HTR-8/SVneo (cell line): ENCODE results near the gene UBE2D1.
"Not testable (repeated sequence)": the region's sequence is repeated elsewhere in the genome, so short reads cannot be mapped to it uniquely, and the experiment has no call there.

Experiments used
- DNase-seq: peaks from one replicate; pipeline ENCODE4 v3.0.0; 2011; ENCODE audit warnings: low spot score, mixed read lengths; ENCODE audit not compliant: insufficient read length
- FAIRE-seq: peaks from 2 replicates; lab custom pipeline; 2011; peaks lifted over from hg19 to GRCh38; lab: Jason Lieb, UNC

Gene UBE2D1

GRCh38 chr10:58372607-58373441, 38.0 kb downstream of the UBE2D1 start:
- no peak for DNase-seq
- no peak for FAIRE-seq

GRCh38 chr10:58373442-58373827, 38.6 kb downstream of the UBE2D1 start:
- FAIRE-seq (no peak), DNase-seq (no peak)

DNA sequence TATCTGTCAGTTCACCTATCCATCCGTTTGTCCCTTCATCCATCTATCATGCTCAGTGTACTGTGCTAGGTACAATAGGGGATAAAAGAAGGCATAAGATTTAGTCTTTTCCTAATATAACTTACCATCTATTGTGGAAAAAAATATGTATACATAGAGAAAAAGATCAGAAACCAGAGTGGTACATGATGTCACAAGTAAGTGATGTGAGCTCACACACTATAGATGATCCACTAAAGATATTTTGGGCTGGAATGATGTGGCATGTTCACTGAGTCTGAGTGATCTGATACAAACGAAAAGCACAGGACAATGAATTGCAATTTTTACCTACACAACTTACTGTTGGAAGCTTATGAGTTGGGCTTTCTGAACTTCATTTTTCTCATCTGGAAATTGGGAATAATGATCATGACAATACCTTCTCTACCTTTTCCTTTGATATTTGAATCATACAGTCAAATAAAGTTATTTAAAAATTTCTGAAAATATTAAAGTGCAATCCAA, 47.7 kb downstream of the UBE2D1 start:
- DNase-seq (no peak), FAIRE-seq (no peak)

- no peak for FAIRE-seq
- no peak for DNase-seq
Measured at GRCh38 chr10:58384095-58384494, 49.3 kb downstream of the UBE2D1 start.

- DNase-seq, result no peak
Measured at GRCh38 chr10:58384544-58384998, 49.8 kb downstream of the UBE2D1 start.

DNA sequence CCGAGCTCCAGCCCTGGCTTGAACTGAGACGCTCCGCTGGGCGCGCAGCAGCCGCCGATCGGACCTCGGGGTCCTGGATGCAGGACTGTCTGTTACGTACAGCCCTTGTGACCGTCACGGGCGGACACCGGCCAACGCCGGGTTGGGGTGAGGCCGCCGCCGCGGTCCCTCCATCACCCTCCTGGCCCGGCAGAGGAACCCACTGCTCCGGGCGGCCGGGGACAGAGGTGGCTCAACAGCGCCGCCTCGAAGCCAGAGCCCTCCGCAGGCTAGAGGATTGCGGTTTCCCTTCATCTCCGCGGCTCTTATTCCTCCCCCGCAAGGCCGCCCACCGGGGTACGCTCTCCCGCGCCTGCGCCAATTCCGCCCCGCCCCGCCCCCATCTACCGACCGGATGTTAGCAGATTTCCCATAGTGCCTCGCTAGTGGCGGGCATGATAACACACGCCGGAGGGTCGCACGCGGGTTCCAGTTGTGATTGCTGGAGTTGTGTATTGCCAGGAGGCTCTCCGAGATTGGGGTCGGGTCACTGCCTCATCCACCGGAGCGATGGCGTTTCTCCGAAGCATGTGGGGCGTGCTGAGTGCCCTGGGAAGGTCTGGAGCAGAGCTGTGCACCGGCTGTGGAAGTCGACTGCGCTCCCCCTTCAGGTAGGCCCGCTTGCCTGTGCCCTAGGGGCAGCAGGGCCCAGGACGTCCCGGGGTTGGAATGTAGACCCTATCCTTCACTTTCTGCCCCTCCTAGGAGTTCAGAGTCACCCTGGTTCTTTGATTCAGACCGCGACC, 50.4 kb downstream of the UBE2D1 start, which contains the start of gene TFAM:
Gene TFAM (plus strand): TSS at position 412 of the 785 bp plus-strand sequence. CDS start 138 bp downstream, at position 550.
- FAIRE-seq (peak; percentile 77), DNase-seq (peak; percentile 84)

More at GRCh38 chr10:58384544-58384998, 49.8 kb downstream of the UBE2D1 start:
- FAIRE-seq, result no peak

GRCh38 chr10:58385784-58386112, 50.9 kb downstream of the UBE2D1 start:
- DNase-seq (peak; percentile 17), FAIRE-seq (no peak)

DNA sequence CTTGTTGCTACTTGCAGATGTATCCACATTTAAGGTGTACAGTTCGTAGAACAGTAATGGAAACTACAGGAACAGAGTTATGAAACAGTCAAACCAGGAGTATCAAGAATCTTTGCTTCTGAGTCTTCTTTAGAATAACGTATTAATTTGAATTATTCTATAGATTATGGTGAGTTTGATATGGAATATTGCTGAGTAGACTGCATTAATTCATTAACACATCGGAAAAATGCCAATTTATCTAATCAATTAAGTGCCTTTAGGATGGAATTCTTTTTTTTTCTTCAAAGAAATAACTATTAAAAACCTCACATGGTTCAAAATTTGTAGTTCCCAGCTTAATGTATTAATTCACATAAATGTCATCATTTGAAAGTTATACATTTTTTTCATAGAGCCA, 54.2 kb downstream of the UBE2D1 start:
- DNase-seq (no peak), FAIRE-seq (no peak)

GRCh38 chr10:58393317-58393716, 58.5 kb downstream of the UBE2D1 start:
- DNase-seq (no peak), FAIRE-seq (no peak)

GRCh38 chr10:58394471-58394870, 59.7 kb downstream of the UBE2D1 start:
- FAIRE-seq (no peak), DNase-seq (no peak)

DNA sequence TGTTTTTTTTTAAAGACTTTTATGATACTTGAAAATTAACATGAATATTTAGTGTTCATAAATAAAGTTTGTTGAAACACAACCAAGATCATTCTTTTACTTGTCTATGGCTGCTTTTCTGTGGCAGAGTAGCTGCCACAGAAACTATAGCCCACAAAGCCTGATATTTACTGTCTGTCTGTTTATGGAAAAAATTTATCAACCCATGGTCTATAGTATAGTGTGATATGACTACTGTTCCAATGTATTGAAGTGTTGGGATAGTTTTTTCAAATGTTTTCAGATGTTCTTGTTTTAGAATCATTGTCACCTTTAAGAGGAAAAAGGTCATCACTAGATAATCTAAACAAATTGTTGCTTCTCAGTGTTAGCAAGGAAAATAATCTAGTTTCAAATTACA, 61.3 kb downstream of the UBE2D1 start:
- DNase-seq, result no peak
- no peak for FAIRE-seq

GRCh38 chr10:58397830-58398229, 63.0 kb downstream of the UBE2D1 start:
- FAIRE-seq, result no peak
- no peak for DNase-seq

DNA sequence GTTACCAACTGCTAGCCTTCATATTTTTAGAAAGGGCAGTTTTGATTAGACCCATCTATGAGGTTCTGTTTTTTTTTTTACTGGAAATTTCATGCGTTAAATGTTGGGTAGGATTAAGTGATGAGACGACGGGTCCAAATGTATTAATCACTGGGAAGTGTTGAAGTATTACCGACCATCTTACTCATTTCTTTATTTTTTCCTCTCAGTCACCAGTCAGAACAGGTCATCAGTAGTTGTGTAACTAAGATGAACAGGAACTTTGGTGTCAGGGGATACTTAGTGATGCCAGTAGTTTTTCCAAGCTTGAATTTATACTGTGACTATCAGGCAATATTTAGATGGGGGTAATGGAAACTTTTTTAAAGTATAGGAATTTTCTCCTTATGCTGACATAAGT, 64.6 kb downstream of the UBE2D1 start:
- FAIRE-seq, result no peak

DNA sequence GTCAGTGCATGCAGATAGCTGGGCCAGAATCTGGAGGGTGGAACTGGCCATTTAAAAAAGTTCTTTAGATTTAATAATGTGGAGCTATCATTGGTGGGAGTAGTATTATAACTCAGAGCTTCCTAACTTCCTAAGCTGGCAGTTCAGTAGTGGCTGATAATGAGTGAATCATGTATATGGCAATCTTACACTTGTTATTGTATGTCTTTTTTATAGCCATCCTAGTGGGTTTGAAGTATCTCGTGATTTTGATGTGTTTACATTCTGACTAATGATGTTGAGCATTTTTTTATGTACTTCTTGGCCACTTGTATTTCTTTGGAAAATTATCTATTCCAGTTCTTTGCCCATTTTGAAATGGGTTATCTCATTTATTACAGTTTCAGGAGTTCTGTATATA, 65.8 kb downstream of the UBE2D1 start:
- FAIRE-seq (no peak), DNase-seq (no peak)

More for the DNA sequence above, 64.6 kb downstream of the UBE2D1 start:
- DNase-seq, result no peak

GRCh38 chr10:58404001-58404400, 69.2 kb downstream of the UBE2D1 start:
- FAIRE-seq (no peak), DNase-seq (no peak)

GRCh38 chr10:58409956-58410610, 75.3 kb downstream of the UBE2D1 start:
- DNase-seq, result no peak
- FAIRE-seq, result no peak

GRCh38 chr10:58412502-58412961, 77.7 kb downstream of the UBE2D1 start:
- no peak for DNase-seq
- no peak for FAIRE-seq

DNA sequence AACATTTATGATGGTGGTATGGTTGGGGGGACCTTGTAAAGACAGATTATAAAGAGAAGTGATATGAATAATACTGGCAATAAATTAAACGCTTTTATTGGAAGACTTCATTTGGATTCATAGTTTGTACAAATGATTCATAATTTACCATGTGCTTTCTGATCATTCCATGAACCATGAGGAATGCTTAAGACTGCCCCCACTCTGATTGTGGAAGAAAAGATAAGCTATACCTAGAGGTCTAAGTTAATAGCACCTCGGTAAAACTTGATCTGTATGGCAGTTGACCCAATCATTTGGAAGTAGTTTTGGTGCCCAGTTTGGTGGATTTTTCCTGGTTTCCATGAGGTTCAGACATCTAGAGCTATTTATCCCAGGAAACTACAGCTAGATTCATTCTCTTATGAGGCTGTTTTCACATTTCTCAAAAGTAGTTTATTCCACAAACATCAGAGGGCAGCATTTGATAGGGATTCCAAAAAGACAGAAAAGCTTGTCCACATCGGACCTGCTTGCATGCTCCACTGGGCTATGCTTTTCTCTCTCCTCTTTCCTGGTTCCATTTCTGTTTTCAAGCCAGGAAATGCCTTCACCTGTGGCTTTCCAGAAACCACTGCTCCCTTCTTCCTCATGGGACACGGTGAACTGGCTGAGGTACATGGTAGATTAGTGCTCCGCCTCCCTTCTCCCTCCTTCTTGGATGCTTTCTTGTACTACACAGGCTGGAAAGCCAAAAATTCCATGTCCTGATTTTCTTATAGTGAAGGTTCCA, 79.7 kb downstream of the UBE2D1 start:
- FAIRE-seq, result no peak
- DNase-seq, result peak; percentile 46

DNA sequence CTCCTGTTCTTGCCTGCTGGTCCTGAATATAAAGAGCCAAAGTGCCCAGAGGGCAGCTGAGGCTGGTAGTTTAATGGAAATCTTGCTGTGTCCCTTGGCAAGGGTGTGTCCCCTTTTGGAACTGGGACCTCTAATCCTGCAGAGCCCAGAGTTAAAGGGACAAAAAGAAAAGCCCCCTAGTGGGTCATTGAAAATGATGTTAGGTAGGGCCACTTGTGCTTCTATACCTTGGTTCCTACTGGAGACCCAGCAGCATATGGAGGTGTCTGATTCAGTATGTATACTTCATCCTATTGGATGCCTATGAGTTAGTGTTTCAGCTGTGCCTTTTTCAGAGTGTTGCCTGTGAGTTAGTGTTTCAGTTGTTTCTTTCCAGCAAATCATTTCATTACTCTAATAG, 81.0 kb downstream of the UBE2D1 start:
- DNase-seq (no peak), FAIRE-seq (no peak)

GRCh38 chr10:58417902-58418301, 83.1 kb downstream of the UBE2D1 start:
- not testable (repeated sequence) for FAIRE-seq, DNase-seq
